ENCODE data around the gene PID1. TPM values are rescaled to one million over a fixed set of nuclear protein-coding genes. Genes with fewer than 3 reads are reported as not detected.

Gene PID1
- total and polyA plus RNA-seq, 2 donors (not counting 1 experiment from before 2014, with no cell fraction given) = 0.10 TPM; not detected in 1

DNA sequence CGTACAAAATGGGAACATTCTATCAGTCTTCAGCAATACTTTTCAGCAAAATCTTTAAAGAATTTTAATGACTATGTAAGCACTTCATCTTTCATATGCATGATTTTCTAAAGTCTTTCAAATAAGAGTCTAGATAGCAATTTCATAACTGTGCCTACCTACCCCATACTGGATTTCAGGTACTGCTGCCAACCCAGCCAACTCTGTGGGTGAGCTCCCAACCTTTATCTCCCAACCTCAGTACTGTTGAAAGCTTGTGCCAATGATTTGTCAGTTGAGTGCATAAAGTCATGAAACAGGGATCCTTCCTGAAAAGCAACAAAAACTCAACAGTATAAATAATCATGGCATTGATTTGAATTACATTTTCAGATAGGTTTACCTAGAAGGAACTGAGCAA, 296.9 kb downstream of the PID1 start:
- Histone ChIP-seq H3K9me3 (ENCODE audit: control extremely low read depth in 1 of 3, control insufficient read depth in 2 of 3, insufficient read depth in 1 of 3, low read length in 2 of 3) (peaks cover 0 to 3% (median 2%) of the 10 kb centered on the region in 3 donors), H3K27ac (ENCODE audit: low read length in 2 of 2) (no peak overlapping the region), H3K4me1 (ENCODE audit: control insufficient read depth in 2 of 2, insufficient read depth in 2 of 2, low read length in 2 of 2) (no peaks in the 10 kb centered on the region), H3K4me3 (ENCODE audit: control extremely low read depth in 1 of 5, extremely low read depth in 1 of 5, insufficient read depth in 1 of 5, low read depth in 2 of 5, low read length in 4 of 5) (no peak overlapping the region), H2AFZ (ENCODE audit: insufficient read depth, low read depth, low read length, poor library complexity, severe bottlenecking) (no peak overlapping the region), H3K4me2 (replicated peaks; ENCODE audit: low read depth, low read length, poor library complexity, severe bottlenecking) (no peak overlapping the region), H3K79me2 (ENCODE audit: control insufficient read depth, insufficient read depth, low read length) (no peaks in the 10 kb centered on the region), H3K9ac (ENCODE audit: low read length) (no peak overlapping the region), H3K27me3 (replicated peaks in 1 of 4; ENCODE audit: control extremely low read depth in 1 of 4, control insufficient read depth in 3 of 4, insufficient read depth in 4 of 4, low read length in 3 of 4) (no peaks in the 10 kb centered on the region), H4K20me1 (ENCODE audit: control insufficient read depth, insufficient read depth, low read length, poor library complexity, severe bottlenecking) (no peaks in the 10 kb centered on the region), H3K36me3 (replicated peaks in 1 of 2; ENCODE audit: control extremely low read depth in 1 of 2, control insufficient read depth in 1 of 2, extremely low read depth in 1 of 2, insufficient read depth in 2 of 2, low read length in 1 of 2) (no peaks in the 10 kb centered on the region)
- Mint-ChIP-seq H3K27me3 (no peaks in the 10 kb centered on the region), H3K9me3 (ENCODE audit: insufficient read depth) (peaks cover 4% of the 10 kb centered on the region), H3K27ac (no peak overlapping the region), H3K4me3 (no peak overlapping the region), H3K4me1 (no peaks in the 10 kb centered on the region)
- WGBS (ENCODE audit: insufficient coverage) = no CpG with 5 or more reads among the region's 1 CpG
- TF ChIP-seq EZH2 (IDR thresholded peaks at IDR 0.05; ENCODE audit: borderline replicate concordance, insufficient read depth, low read depth, low read length, poor library complexity, severe bottlenecking) = no peak
- no peak for TF ChIP-seq CTCF (IDR thresholded peaks at IDR 0.05)
- POLR2A ChIA-PET = no interaction called here
- DNase-seq (no peak), ATAC-seq (ENCODE audit: low read depth) (no peak)
- CTCF ChIA-PET = interaction anchor here (0.7 kb wide), 1 partner anchor 18 kb away, joined by 3 read pairs; no protein-coding TSS in a partner anchor
- intact Hi-C loops (cut with micrococcal nuclease) = no loop called here

Small RNA genes within 50 kb of the gene (small RNA-seq; reads per million reads assigned to genes)
- gene RN7SKP283 (ENCODE audit: insufficient read length, low read depth, low replicate concordance) = not detected
